H1 (cell line): Measurements from ENCODE around the gene FGFR2. TPM values are rescaled to one million over a fixed set of nuclear protein-coding genes. Genes with fewer than 3 reads are reported as not detected.

Experiments
- CHD7 ChIP-seq: fragments of 300-600 bp; sonication (generic); IDR thresholded peaks from 2 replicates; pipeline ENCODE4 v1.7.1; 2012; ENCODE audit warnings: low read length, moderate library complexity, mild to moderate bottlenecking, inconsistent platforms; ENCODE audit not compliant: insufficient replicate concordance
- HDAC2 ChIP-seq, 2 experiments: fragments of 300-600 bp in 1 of 2; sonication (generic) in 1 of 2; IDR thresholded peaks; 2 replicates each; pipeline ENCODE4 v1.6.1; 2011 to 2012; ENCODE audit warnings: low read depth in 2 of 2, low read length in 2 of 2, mild to moderate bottlenecking in 2 of 2, moderate library complexity in 2 of 2, borderline replicate concordance in 1 of 2, inconsistent platforms in 1 of 2
- SP2 ChIP-seq: IDR thresholded peaks from 2 replicates; pipeline ENCODE4 v1.6.1; 2012; ENCODE audit warnings: mild to moderate bottlenecking, low read length, inconsistent platforms
- SP4 ChIP-seq: IDR thresholded peaks from 2 replicates; pipeline ENCODE4 v1.6.1; 2012; ENCODE audit warnings: low read length, inconsistent platforms
- ZNF274 ChIP-seq: IDR thresholded peaks from 2 replicates; pipeline ENCODE4 v1.7.0; 2012; ENCODE audit warnings: low read length, borderline replicate concordance; ENCODE audit errors: extremely low read depth
- polyA plus RNA-seq, 7 experiments: library from polyadenylated mRNA; depleted of rRNA in 3 of 7; stranded (reverse) in 5 of 7; unstranded in 2 of 7; fragments of >200 nt in 5 of 7; fragments of 200-250 nt in 2 of 7; gene quantifications; 1 replicate in 5 of 7; 2 replicates in 1 of 7; 4 replicates in 1 of 7; pipeline versions ENCODE4 v1.2.1 to v1.2.3, GENCODE V29; 2011 to 2013; ENCODE audit warnings: missing spikeins in 2 of 7, mixed read lengths in 2 of 7
- total RNA-seq: library from RNA; stranded (reverse); fragmentation: NEBNext Ultra II Directional; extraction: Animal tissue kit (Norgen Biotek cat#: 25700); gene quantifications from 2 replicates; pipeline ENCODE4 v1.2.1, GENCODE V29; 2021
- TF ChIP-seq, protein P1 (sequence below): IDR thresholded peaks from 2 replicates; pipeline ENCODE4 v1.6.1; 2011; ENCODE audit warnings: low read length, improper control_type of control experiment
- TF ChIP-seq, protein P2 (sequence below): IDR thresholded peaks from 2 replicates; pipeline ENCODE4 v1.6.1; 2012; ENCODE audit warnings: inconsistent platforms

Gene FGFR2
- total and polyA plus RNA-seq, 2 of the 8 experiments (the other 6 are each of a cell fraction or from before 2014, with no cell fraction given) = 50.2 to 81.2 TPM

DNA sequence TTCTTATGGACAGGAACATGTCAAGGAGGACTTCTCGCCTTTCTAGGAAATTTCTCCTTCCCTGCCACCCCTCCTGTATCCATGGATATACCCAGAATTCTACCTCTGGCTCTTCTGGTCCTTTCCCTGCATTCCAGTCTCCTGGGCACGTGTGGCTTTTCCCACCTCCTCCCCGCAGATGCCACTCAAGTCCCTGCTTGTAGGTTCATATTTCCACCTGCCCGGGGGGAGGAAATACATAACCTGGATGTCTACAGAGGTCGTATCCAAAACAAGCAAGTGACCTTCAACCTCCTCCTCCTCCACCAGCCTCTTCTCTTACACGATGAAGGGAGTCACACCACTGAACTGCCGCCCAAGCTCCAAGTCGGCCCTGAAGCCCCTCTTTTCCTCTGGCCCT is 20.7 kb downstream of the FGFR2 start (continued):
- TF ChIP-seq CHD7 = no peak
- TF ChIP-seq SP2 = no peak
- TF ChIP-seq, protein P1, sequence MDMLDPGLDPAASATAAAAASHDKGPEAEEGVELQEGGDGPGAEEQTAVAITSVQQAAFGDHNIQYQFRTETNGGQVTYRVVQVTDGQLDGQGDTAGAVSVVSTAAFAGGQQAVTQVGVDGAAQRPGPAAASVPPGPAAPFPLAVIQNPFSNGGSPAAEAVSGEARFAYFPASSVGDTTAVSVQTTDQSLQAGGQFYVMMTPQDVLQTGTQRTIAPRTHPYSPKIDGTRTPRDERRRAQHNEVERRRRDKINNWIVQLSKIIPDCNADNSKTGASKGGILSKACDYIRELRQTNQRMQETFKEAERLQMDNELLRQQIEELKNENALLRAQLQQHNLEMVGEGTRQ = no peak
- TF ChIP-seq, protein P2, sequence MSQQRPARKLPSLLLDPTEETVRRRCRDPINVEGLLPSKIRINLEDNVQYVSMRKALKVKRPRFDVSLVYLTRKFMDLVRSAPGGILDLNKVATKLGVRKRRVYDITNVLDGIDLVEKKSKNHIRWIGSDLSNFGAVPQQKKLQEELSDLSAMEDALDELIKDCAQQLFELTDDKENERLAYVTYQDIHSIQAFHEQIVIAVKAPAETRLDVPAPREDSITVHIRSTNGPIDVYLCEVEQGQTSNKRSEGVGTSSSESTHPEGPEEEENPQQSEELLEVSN = no peak
- no peak for TF ChIP-seq SP4
- TF ChIP-seq ZNF274 = no peak
- no peak for TF ChIP-seq HDAC2 (IDR thresholded peaks at IDR 0.05; ENCODE audit: borderline replicate concordance in 1 of 2, low read depth in 2 of 2, low read length in 2 of 2)
